Loucy (cell line): ENCODE results near the gene ZNF383.
"Not testable (repeated sequence)": the region's sequence is repeated elsewhere in the genome, so short reads cannot be mapped to it uniquely, and the experiment has no call there.

ENCODE experiments used
- EZH2phosphoT487 ChIP-seq: fragments of 200-600 bp; IDR thresholded peaks from 2 replicates; pipeline ENCODE4 v1.6.1; 2018; ENCODE audit warnings: antibody characterized with exemption, mild to moderate bottlenecking, moderate library complexity, borderline replicate concordance
- TF ChIP-seq, protein P1 (sequence below): fragments of 200-600 bp; sonication (generic); conservative IDR thresholded peaks from 2 replicates; pipeline ENCODE4 v1.5.1; 2014; ENCODE audit warnings: mild to moderate bottlenecking, antibody characterized with exemption, low read length

DNA sequence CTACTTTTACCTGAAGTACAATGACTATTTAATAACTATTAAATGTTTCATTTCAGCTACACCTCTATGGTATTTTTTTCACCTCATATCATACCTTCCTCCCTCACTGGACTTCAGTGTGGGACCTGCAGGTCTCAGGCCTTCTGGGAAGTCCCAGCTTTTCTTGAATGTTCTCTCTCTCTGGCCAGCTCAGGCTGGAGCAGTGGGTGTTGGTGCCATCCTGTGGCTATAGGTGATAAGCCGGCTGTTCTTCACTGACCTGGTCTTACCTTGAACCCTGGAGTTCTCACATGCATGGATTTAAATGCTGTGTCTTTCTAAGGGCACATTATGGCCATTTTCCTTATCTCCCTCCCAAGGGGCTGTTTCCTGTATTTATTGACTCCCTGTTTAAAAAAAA lies 45.0 kb downstream of the ZNF383 start:
- TF ChIP-seq EZH2phosphoT487, result not testable (repeated sequence)
- TF ChIP-seq, protein P1, sequence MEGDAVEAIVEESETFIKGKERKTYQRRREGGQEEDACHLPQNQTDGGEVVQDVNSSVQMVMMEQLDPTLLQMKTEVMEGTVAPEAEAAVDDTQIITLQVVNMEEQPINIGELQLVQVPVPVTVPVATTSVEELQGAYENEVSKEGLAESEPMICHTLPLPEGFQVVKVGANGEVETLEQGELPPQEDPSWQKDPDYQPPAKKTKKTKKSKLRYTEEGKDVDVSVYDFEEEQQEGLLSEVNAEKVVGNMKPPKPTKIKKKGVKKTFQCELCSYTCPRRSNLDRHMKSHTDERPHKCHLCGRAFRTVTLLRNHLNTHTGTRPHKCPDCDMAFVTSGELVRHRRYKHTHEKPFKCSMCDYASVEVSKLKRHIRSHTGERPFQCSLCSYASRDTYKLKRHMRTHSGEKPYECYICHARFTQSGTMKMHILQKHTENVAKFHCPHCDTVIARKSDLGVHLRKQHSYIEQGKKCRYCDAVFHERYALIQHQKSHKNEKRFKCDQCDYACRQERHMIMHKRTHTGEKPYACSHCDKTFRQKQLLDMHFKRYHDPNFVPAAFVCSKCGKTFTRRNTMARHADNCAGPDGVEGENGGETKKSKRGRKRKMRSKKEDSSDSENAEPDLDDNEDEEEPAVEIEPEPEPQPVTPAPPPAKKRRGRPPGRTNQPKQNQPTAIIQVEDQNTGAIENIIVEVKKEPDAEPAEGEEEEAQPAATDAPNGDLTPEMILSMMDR, result not testable (repeated sequence)
